RPMI8226 (cell line): ENCODE measurements around the gene NELL2.

ENCODE experiments used
- DNase-seq: peaks from one replicate; pipeline ENCODE4 v3.0.0-alpha.2; 2015

The NELL2 gene

GRCh38 chr12:44525806-44526654 lies 350.1 kb downstream of the NELL2 start:
- DNase-seq: no peak

DNA sequence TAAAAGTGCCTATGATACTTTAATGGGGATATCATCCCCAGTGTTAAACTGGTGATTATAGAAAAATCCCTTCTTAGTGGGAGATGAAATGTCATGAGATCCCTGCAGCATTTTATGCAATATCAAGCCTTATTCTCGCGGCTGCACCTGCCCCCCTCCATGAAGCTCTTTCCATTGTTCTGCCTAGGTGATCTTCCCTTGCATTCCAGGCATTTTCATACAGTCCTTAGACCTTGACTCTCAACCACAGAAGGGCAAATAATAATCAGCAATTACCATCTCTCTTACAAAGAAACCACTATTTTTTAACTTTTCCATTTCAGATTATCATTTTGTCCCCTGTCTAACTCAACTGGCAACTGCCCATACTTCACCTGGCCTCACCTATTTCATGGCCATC lies 352.3 kb downstream of the NELL2 start:
- DNase-seq: no peak

DNA sequence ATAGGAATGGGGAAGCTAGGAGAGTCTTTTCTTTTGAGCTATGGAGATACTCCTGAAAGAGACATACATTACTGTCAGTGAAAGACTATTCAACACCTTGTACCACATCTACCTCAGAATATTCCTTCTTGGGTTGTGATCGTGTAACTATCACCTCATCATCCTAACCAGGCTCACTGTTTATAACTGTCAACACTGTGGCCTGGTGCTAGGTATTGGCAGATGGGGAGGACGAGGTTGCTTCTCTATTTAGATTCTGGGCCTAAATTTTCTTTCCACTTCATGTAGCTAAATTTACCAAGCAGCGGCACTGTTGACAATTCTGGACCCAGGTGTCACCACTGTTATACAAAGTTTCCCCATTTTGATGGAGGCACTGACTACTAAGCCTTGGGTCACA lies 354.4 kb downstream of the NELL2 start:
- DNase-seq: no peak

GRCh38 chr12:44519931-44520330 lies 356.2 kb downstream of the NELL2 start:
- DNase-seq: no peak

GRCh38 chr12:44511289-44511688 lies 364.8 kb downstream of the NELL2 start:
- DNase-seq: no peak

DNA sequence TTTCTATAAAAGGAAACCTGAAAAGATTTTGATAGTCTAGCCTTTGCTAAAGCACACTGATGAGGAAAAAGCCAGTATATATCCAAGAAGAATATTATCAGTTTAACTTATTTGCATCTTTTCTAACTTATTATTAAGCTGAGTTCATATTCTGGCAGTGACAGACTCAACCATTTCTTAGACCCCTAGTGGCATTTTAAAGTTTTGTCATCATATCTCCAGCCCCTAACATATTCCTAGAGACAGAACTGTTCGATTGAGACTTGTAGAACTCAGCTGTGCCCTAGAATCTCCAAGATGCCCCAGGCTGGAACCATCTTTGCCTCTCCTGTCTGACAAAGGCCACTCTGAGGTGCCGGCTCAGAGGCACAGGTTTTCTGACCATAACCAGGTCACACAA lies 365.6 kb downstream of the NELL2 start:
- DNase-seq: no peak

DNA sequence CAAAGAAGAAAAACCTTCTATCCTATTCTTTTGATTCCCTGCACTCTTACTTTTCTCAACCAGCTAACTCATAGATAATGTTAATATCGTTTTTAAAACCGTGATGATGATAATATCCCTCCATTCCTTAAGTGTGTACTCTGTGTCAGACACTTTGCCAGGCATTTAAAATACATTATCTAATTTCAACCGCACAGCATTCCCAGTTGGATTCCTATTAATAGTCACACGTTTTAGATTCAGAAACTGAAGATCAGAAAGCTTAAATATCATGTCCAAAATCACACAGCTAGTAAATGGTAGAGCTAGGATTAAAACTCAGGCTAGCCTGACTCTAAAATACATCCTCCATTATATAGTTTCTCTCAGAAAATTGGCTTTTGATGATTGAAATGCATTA lies 366.0 kb downstream of the NELL2 start:
- no peak for DNase-seq

- DNase-seq: no peak
Observed at GRCh38 chr12:44509471-44509870, 366.6 kb downstream of the NELL2 start.

DNA sequence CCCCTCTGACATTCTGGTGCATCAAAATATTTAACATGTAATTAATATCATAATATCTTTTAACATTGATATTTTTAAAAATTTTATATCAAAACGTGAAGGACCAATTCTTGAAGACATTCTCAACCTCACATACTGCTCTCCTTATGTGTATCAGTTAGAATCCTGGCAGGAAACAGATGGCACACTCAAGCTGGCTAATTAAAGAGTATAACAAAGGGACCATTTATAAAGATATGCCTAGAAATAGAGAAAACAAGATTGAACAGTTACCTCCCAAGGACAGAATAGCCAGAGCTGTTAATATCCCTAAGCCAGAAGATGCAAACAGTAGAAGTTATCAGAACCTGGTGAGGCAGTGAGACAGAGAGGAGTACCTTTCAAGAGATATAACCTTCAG lies 368.7 kb downstream of the NELL2 start:
- DNase-seq: no peak

- no peak for DNase-seq
Observed at GRCh38 chr12:44504799-44505198, 371.3 kb downstream of the NELL2 start.

GRCh38 chr12:44503329-44503728 lies 372.8 kb downstream of the NELL2 start:
- DNase-seq: no peak

DNA sequence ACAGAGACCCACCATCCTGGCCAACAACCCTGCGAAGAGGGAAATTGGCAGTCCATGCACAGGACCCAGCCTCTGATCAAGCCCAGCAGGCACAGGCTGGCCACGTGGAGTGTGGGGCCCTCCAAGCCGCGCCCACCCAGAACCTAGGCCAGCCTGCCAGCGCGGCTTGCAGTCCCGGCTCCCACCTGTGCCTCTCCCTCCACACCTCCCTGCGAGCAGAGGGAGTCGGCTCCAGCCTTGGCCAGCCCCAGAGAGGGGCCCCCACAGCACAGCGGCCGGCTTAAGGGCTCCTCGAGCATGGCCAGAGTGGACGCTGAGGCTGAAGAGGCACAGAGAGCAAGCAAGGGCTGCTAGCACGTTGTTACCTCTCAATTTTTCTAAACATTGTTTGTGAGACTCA lies 373.4 kb downstream of the NELL2 start:
- DNase-seq: no peak

- peak; percentile 8 for DNase-seq
Observed at GRCh38 chr12:44500423-44500822, 375.7 kb downstream of the NELL2 start.

GRCh38 chr12:44497044-44497443 lies 379.1 kb downstream of the NELL2 start:
- DNase-seq: no peak

- no peak for DNase-seq
Observed at GRCh38 chr12:44490181-44490580, 385.9 kb downstream of the NELL2 start.

DNA sequence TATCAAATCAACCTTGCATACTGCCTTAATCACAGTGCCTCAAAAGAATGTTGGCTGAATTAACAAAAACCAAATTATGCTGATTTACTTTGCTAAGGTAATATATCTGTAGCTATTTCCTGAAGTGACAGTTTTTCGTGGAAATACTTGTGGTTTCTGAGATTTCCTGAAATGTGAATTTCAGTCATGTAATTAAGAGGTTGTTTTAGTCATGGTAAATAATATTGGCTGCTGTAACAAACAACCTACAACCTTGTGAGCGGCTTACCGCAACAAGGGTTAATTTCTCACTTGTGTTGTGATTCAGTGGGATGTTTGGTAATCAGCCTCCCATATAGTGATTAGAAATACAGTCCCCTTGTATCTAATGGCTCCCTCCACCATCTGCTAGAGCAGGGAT lies 387.9 kb downstream of the NELL2 start:
- no peak for DNase-seq

GRCh38 chr12:44484862-44485261 lies 391.3 kb downstream of the NELL2 start:
- DNase-seq: no peak

DNA sequence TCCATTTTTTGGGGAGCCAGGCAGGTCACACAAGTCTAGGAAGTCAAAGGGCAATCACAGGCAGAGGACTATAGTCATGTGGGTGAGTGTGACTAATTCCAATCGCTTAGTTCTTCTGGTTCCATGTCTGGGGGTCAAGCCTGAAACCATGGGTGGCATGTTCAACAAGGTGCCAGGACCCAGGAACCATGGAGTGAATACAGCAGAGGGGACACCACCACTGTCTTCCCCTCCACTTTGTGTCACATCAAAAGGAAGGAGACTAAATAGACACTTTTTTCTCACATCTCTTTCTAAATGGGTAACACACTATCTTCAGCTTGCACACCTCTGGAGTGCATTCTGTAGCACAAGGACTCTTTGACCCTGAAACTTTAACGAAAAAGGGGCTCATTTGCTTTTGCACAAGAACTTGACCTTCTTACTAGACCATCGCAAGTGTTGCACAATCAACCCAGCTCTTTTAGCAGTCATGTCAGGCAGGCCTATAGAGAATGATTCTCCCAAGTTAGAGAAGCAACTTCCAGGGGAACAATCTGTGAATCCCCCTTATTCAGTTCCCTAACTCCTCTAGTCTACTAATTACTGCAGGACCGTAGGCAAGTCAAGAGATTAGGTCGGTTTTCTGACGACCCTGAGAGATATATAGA lies 398.7 kb downstream of the NELL2 start:
- DNase-seq: no peak

GRCh38 chr12:44476683-44477082 lies 399.4 kb downstream of the NELL2 start:
- no peak for DNase-seq

GRCh38 chr12:44465139-44465538 lies 411.0 kb downstream of the NELL2 start:
- DNase-seq: no peak

GRCh38 chr12:44464180-44464579 lies 411.9 kb downstream of the NELL2 start:
- DNase-seq: no peak

DNA sequence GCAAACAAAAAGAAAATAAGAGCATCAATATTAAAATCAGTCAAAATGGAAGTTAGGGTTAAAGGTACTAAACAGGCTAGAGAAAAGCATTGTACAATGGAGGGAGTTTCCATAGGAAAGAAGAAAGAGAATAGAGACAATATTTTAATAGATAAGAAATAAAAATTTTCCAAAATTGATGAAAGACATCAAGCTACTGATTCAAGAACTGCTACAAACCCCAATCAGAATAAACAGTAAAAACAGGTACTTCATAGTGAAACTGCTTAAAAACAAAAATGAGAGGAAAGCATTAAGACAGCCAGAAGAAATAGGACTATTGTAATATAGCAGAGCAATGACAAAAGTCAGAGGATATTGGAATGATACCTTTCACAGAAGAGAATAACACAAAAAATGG lies 413.4 kb downstream of the NELL2 start:
- DNase-seq: no peak

GRCh38 chr12:44460261-44460660 lies 415.9 kb downstream of the NELL2 start:
- no peak for DNase-seq

DNA sequence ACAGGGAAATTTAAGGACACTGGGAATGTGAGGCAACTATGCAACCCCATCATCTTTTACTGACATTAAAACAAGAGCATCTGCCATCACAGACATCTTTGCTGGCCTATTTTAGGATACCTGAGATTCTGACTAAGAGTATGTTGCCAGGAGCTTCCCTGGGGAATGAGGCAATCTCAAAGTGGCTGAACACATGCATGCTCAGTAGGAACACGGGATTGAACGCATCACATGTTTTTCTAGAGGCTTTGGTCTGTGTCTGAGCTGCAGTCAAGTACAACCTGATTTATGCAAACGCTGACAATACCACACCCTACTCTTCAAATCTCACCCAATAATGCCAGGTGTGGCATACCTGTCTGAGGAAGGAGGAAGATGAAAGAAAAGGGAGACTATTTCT lies 416.5 kb downstream of the NELL2 start:
- DNase-seq: no peak
